HL-60 (cell line): ENCODE results near the gene GAK.

ENCODE experiments used
- DNase-seq, 2 experiments: peaks; one replicate each; pipeline ENCODE4 v3.0.0-alpha.2; 2010 to 2020; ENCODE audit warnings: low read depth in 1 of 2, low spot score in 1 of 2
- H3K27ac ChIP-seq: fragments of 250-450 bp; sonication (Bioruptor Pico); replicated peaks from 2 replicates; pipeline ENCODE4 v1.5.1; 2020; ENCODE audit warnings: mild to moderate bottlenecking, moderate library complexity
- H3K27me3 ChIP-seq: fragments of 250-450 bp; sonication (Bioruptor Pico); 2 replicates; pipeline ENCODE4 v1.5.1; 2021; ENCODE audit warnings: mild to moderate bottlenecking, moderate library complexity; ENCODE audit not compliant: insufficient read depth, poor library complexity, severe bottlenecking
- H3K4me3 ChIP-seq: replicated peaks from 2 replicates; pipeline ENCODE4 v1.5.1; 2011; ENCODE audit warnings: mild to moderate bottlenecking, control low read depth, low read length; ENCODE audit not compliant: insufficient read depth
- GABPA ChIP-seq: IDR thresholded peaks from 2 replicates; pipeline ENCODE4 v1.6.1; 2012; ENCODE audit warnings: low read depth
- POLR2AphosphoS5 ChIP-seq: IDR thresholded peaks from 2 replicates; pipeline ENCODE4 v1.6.1; 2012; ENCODE audit warnings: low read depth
- SPI1 ChIP-seq: IDR thresholded peaks from 2 replicates; pipeline ENCODE4 v1.6.1; 2012; ENCODE audit warnings: low read depth, mild to moderate bottlenecking, borderline replicate concordance
- TF ChIP-seq, protein P1 (sequence below): IDR thresholded peaks from one replicate; pipeline ENCODE4 v1.5.1; 2011; ENCODE audit warnings: low read length, control low read depth, inconsistent platforms; ENCODE audit not compliant: insufficient read depth
- TF ChIP-seq, protein P2 (sequence below): IDR thresholded peaks from 2 replicates; pipeline ENCODE4 v1.6.1; 2012; ENCODE audit warnings: low read depth; ENCODE audit not compliant: insufficient replicate concordance

Gene GAK

DNA sequence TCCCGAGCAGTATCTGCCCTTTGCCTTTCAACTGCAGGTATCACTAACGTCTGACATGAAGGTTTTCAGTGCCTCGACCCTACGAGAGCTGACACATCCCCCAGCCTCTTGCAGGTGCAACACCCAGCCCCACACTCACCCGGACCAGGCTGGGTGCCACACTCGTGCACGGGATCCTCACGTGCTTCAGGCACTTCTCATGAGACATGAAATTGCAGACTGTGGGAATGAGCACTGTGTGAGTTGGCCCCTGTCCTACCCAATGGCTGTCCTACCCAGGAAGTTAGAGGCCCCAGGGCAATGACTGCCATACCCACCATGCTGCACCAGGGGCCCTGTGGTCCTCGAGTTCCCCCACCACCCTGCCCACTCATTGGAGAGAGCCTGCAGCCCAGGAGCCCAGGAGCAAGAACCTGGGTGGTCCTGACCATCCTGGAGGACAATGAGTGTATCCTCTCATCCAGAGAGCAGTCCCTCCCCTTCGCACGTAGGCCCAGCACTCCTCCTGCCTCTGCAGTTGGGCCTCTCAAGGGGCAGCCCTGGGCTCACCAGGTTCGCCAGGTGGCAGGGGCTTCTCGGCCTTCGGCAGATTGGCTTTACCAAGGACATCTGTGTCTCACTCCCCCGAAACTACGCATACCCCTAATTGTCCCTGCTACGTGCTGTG is 38.9 kb upstream of the GAK start:
- TF ChIP-seq SPI1, result no peak
- TF ChIP-seq, protein P1, sequence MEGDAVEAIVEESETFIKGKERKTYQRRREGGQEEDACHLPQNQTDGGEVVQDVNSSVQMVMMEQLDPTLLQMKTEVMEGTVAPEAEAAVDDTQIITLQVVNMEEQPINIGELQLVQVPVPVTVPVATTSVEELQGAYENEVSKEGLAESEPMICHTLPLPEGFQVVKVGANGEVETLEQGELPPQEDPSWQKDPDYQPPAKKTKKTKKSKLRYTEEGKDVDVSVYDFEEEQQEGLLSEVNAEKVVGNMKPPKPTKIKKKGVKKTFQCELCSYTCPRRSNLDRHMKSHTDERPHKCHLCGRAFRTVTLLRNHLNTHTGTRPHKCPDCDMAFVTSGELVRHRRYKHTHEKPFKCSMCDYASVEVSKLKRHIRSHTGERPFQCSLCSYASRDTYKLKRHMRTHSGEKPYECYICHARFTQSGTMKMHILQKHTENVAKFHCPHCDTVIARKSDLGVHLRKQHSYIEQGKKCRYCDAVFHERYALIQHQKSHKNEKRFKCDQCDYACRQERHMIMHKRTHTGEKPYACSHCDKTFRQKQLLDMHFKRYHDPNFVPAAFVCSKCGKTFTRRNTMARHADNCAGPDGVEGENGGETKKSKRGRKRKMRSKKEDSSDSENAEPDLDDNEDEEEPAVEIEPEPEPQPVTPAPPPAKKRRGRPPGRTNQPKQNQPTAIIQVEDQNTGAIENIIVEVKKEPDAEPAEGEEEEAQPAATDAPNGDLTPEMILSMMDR, result no peak
- Histone ChIP-seq H3K27ac (no peak overlapping the region), H3K27me3 (no peaks in the 10 kb centered on the region), H3K4me3 (no peak overlapping the region)
- DNase-seq, result no peak

DNA sequence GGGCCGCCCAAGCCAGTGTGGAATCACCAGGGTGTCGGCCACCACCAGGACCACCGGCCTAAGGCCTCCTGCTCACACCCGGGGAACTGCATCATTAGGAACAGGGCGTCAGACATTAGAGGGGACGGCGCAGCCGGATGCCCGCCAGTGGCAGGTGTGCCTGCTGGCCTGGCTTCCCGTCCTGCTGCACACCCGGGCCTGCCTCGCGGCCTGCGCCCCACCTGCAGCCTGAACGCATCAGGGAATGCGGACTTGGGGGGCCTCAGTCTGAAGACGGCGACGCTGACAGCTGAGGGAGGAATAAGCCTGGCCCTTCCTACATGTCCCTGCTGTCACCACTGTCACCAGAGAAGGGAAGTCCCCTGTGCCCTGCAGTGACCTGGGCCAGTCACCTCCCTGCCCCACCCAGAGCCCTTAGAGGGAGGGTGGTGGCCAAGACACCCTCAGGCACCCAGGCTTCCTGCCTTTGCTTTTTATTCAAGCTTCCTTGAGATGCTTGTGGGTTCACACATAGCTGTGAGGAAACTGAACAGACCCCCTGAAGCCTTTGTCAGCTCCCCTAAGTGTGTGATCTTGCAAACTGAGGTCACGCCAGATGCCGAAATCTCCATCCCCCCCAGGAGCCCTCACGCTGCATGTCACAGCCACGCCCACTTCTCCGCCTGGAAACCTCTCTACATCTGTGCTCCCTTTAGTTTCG is 38.1 kb upstream of the GAK start:
- H3K27me3 ChIP-seq, result no peaks in the 10 kb centered on the region

DNA sequence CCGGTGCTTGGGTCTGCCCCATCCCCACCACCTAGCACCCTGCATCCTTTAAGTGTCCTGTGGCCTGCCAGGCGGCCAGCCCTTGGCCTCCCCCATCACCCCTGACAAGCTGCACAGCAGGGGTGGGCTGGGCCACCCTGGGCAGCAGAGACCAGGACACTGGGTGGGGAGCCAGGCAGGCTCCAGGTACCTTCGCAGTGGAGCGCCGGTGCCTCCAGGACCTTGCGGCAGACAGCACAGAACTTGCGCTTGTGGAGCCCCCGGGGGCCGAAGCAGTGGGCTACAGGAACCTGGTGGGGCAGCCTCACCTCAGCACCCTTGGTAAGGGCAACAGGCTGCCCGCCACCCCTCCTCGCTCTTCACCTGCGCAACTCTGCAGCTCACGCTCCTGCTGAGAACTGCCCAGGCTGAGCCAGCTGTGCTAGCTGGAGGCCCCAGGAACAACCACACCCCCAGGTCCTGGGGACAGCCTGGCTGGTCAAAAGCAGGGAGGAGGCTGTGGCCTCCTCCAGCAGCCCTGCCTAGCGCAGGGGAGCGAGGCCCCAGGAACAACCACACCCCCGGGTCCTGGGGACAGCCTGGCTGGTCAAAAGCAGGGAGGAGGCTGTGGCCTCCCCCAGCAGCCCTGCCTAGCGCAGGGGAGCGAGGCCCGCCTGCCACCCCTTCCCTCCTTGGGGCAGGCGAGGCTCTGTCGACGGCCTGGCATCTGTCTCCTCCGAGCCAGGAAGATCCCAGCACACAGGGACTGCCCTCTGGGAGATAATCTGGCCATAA is 36.7 kb upstream of the GAK start:
- no peak for TF ChIP-seq GABPA
- Histone ChIP-seq H3K27ac (no peak overlapping the region), H3K27me3 (no peaks in the 10 kb centered on the region), H3K4me3 (no peak overlapping the region)
- DNase-seq, result no peak

More for the DNA sequence above, 38.1 kb upstream of the GAK start:
- TF ChIP-seq POLR2AphosphoS5, result no peak
- no peak for TF ChIP-seq GABPA
- TF ChIP-seq SPI1, result no peak
- TF ChIP-seq, protein P1, result no peak
- TF ChIP-seq, protein P2, sequence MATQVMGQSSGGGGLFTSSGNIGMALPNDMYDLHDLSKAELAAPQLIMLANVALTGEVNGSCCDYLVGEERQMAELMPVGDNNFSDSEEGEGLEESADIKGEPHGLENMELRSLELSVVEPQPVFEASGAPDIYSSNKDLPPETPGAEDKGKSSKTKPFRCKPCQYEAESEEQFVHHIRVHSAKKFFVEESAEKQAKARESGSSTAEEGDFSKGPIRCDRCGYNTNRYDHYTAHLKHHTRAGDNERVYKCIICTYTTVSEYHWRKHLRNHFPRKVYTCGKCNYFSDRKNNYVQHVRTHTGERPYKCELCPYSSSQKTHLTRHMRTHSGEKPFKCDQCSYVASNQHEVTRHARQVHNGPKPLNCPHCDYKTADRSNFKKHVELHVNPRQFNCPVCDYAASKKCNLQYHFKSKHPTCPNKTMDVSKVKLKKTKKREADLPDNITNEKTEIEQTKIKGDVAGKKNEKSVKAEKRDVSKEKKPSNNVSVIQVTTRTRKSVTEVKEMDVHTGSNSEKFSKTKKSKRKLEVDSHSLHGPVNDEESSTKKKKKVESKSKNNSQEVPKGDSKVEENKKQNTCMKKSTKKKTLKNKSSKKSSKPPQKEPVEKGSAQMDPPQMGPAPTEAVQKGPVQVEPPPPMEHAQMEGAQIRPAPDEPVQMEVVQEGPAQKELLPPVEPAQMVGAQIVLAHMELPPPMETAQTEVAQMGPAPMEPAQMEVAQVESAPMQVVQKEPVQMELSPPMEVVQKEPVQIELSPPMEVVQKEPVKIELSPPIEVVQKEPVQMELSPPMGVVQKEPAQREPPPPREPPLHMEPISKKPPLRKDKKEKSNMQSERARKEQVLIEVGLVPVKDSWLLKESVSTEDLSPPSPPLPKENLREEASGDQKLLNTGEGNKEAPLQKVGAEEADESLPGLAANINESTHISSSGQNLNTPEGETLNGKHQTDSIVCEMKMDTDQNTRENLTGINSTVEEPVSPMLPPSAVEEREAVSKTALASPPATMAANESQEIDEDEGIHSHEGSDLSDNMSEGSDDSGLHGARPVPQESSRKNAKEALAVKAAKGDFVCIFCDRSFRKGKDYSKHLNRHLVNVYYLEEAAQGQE, result no peak
- no peak overlapping the region for H3K4me3 ChIP-seq
- DNase-seq, result no peak
- H3K27ac ChIP-seq, result no peak overlapping the region

DNA sequence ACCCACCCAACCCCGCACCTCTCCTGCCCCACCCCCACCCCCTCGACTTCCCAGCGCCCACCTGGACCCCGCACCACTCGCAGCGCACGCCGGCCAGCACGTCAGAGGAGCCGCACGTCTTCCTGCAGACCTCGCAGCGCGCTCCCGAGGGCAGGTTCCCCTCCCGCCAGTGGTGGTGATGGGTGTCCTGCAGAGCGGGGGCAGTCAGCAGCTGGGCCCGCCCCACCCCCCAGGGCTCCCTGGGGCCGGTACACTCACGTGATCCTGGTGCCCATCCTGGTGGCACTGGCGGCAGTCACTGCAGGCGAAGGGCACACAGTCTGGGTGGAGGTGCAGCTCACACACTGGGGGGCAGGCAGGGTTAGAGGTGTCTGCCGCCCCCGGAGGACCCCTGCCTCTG is 36.1 kb upstream of the GAK start:
- DNase-seq, result no peak
- Histone ChIP-seq H3K27ac (no peak overlapping the region), H3K27me3 (no peaks in the 10 kb centered on the region), H3K4me3 (no peak overlapping the region)
- TF ChIP-seq, protein P2, result no peak
